ENCODE data around the gene KHDC3L. TPM values are rescaled to one million over a fixed set of nuclear protein-coding genes. Genes with fewer than 3 reads are reported as not detected.
A peak's percentile ranks its signal among the peaks of the same experiment; 100 is the strongest.

KHDC3L gene
- polyA plus RNA-seq, 1 donor (not counting 4 experiments of a cell fraction or from before 2014, with no cell fraction given), result not detected

- H4K20me1 ChIP-seq (ENCODE audit: control insufficient read depth, extremely low read depth, insufficient read depth, low read length), result no peaks in the 10 kb centered on the region
- peak within 1 kb of the TSS; percentile 15 for H3K9ac ChIP-seq (ENCODE audit: control insufficient read depth, extremely low read depth, insufficient read depth, low read length)
- TF ChIP-seq CTCF (optimal IDR thresholded peaks at IDR 0.05 in 1 of 3, IDR thresholded peaks at IDR 0.05 in 1 of 3, conservative IDR thresholded peaks at IDR 0.05 in 1 of 3; ENCODE audit: extremely low read depth in 1 of 3, insufficient read depth in 2 of 3, low read length in 3 of 3), result no peak
- TF ChIP-seq EZH2 (IDR thresholded peaks at IDR 0.05; ENCODE audit: low read length), result no peak
- H3K4me2 ChIP-seq (ENCODE audit: control insufficient read depth, extremely low read depth, insufficient read depth, low read depth, low read length), result no peak within 1 kb of the TSS
- no peaks in the 10 kb centered on the region for H3K9me1 ChIP-seq (ENCODE audit: control insufficient read depth, extremely low read depth, insufficient read depth, low read length)
- no peaks in the 10 kb centered on the region for H3K27me3 ChIP-seq (ENCODE audit: control insufficient read depth, extremely low read depth, insufficient read depth, low read length)
- no peaks in the 10 kb centered on the region for H3K79me2 ChIP-seq (ENCODE audit: control insufficient read depth, insufficient read depth, low read length)
- no peaks in the 10 kb centered on the region for H3K4me1 ChIP-seq (ENCODE audit: control insufficient read depth, extremely low read depth, insufficient read depth, low read length)
- no peak for DNase-seq (ENCODE audit: low read depth, low spot score)
- dilution Hi-C loops (cut with MboI; ENCODE audit: extremely low pct_ligation_motif_present, low sequenced_read_pairs), result no loop called here
- FAIRE-seq, result no peak
- no peaks in the 10 kb centered on the region for H3K9me3 ChIP-seq (ENCODE audit: control insufficient read depth, low read depth, low read length)
- H3K27ac ChIP-seq (ENCODE audit: control insufficient read depth, insufficient read depth, low read length), result peak within 1 kb of the TSS; percentile 31
- H3K4me3 ChIP-seq (ENCODE audit: control insufficient read depth in 2 of 3, extremely low read depth in 1 of 3, insufficient read depth in 2 of 3, low read depth in 1 of 3, low read length in 3 of 3), result peak within 1 kb of the TSS in 2 of 3 experiments; percentile 24 to 34
- no peaks in the 10 kb centered on the region for H3K36me3 ChIP-seq (ENCODE audit: control insufficient read depth in 2 of 2, extremely low read depth in 1 of 2, insufficient read depth in 2 of 2, low read length in 2 of 2)
- H2AFZ ChIP-seq (ENCODE audit: control insufficient read depth, low read length), result no peak within 1 kb of the TSS
These were observed 32.3 kb downstream of the KHDC3L start, which contains the start of gene DDX43 for GRCh38 chr6:73394577-73395354. Gene DDX43, plus strand, starts transcription at chr6:73394828. Its CDS starts 78 bp downstream, at chr6:73394906.

GRCh38 chr6:73395875-73396274 is 33.4 kb downstream of the KHDC3L start:
- DNase-seq (ENCODE audit: low read depth, low spot score) (no peak), FAIRE-seq (no peak)
- Histone ChIP-seq H3K4me1 (ENCODE audit: control insufficient read depth, extremely low read depth, insufficient read depth, low read length) (no peaks in the 10 kb centered on the region), H4K20me1 (ENCODE audit: control insufficient read depth, extremely low read depth, insufficient read depth, low read length) (no peaks in the 10 kb centered on the region), H3K4me2 (ENCODE audit: control insufficient read depth, extremely low read depth, insufficient read depth, low read depth, low read length) (no peak overlapping the region), H3K9ac (ENCODE audit: control insufficient read depth, extremely low read depth, insufficient read depth, low read length) (no peak overlapping the region), H3K79me2 (ENCODE audit: control insufficient read depth, insufficient read depth, low read length) (no peaks in the 10 kb centered on the region), H3K27me3 (ENCODE audit: control insufficient read depth, extremely low read depth, insufficient read depth, low read length) (no peaks in the 10 kb centered on the region), H3K27ac (ENCODE audit: control insufficient read depth, insufficient read depth, low read length) (no peak overlapping the region), H3K9me1 (ENCODE audit: control insufficient read depth, extremely low read depth, insufficient read depth, low read length) (no peaks in the 10 kb centered on the region), H3K36me3 (ENCODE audit: control insufficient read depth in 2 of 2, extremely low read depth in 1 of 2, insufficient read depth in 2 of 2, low read length in 2 of 2) (no peaks in the 10 kb centered on the region), H3K9me3 (ENCODE audit: control insufficient read depth, low read depth, low read length) (no peaks in the 10 kb centered on the region), H3K4me3 (ENCODE audit: control insufficient read depth in 2 of 3, extremely low read depth in 1 of 3, insufficient read depth in 2 of 3, low read depth in 1 of 3, low read length in 3 of 3) (no peak overlapping the region), H2AFZ (ENCODE audit: control insufficient read depth, low read length) (no peak overlapping the region)
- TF ChIP-seq EZH2 (IDR thresholded peaks at IDR 0.05; ENCODE audit: low read length), result no peak
- TF ChIP-seq CTCF (optimal IDR thresholded peaks at IDR 0.05 in 1 of 3, IDR thresholded peaks at IDR 0.05 in 1 of 3, conservative IDR thresholded peaks at IDR 0.05 in 1 of 3; ENCODE audit: extremely low read depth in 1 of 3, insufficient read depth in 2 of 3, low read length in 3 of 3), result no peak
- dilution Hi-C loops (cut with MboI; ENCODE audit: extremely low pct_ligation_motif_present, low sequenced_read_pairs), result no loop called here

All from keratinocyte (primary cell).